ENCODE data around the gene VWA5B1. TPM values are rescaled to one million over a fixed set of nuclear protein-coding genes. Genes with fewer than 3 reads are reported as not detected.

VWA5B1 gene
- total and polyA plus RNA-seq, 2 of the 8 experiments (the other 6 are each of a cell fraction or from before 2014, with no cell fraction given): 0.54 to 2.3 TPM

GRCh38 chr1:20359451-20360330 is 69.0 kb downstream of the VWA5B1 start:
- H2BK15ac ChIP-seq (ENCODE audit: low read length): no peak overlapping the region
- peaks cover 0 to 25% (median 8%) of the 10 kb centered on the region in 4 experiments; a peak in 5 of 7 replicates for H3K27me3 ChIP-seq (replicated peaks in 1 of 4; ENCODE audit: control insufficient read depth in 3 of 4, extremely low read depth in 1 of 4, insufficient read depth in 3 of 4, low read length in 3 of 4)
- no peak overlapping the region for H3K4me2 ChIP-seq (ENCODE audit: insufficient read depth in 1 of 2, low read depth in 2 of 2, low read length in 2 of 2)

More at GRCh38 chr1:20359451-20360330, 69.0 kb downstream of the VWA5B1 start:
- Histone ChIP-seq H4K91ac (replicated peaks; ENCODE audit: insufficient read length, low read length) (no peak overlapping the region), H3K9ac (replicated peaks in 1 of 4; ENCODE audit: extremely low read depth in 1 of 4, low read depth in 3 of 4, low read length in 3 of 4) (no peak overlapping the region), H2AK5ac (ENCODE audit: low read depth, low read length) (no peak overlapping the region), H3K4ac (replicated peaks; ENCODE audit: insufficient read length, low read depth, low read length) (no peak overlapping the region), H2BK12ac (ENCODE audit: low read depth, low read length) (no peak overlapping the region), H3K14ac (ENCODE audit: insufficient read length) (no peak overlapping the region), H4K20me1 (replicated peaks in 1 of 2; ENCODE audit: control insufficient read depth in 1 of 2, insufficient read depth in 2 of 2, low read length in 2 of 2) (no peaks in the 10 kb centered on the region), H3K4me3 (ENCODE audit: extremely low read depth in 1 of 4, insufficient read depth in 2 of 4, low read depth in 3 of 4, low read length in 4 of 4) (no peak overlapping the region), H2BK20ac (ENCODE audit: low read length) (no peak overlapping the region), H3K9me3 (ENCODE audit: insufficient read depth in 2 of 2, low read depth in 1 of 2, low read length in 1 of 2) (no peaks in the 10 kb centered on the region), H3K4me1 (replicated peaks in 1 of 4; ENCODE audit: control insufficient read depth in 3 of 4, insufficient read depth in 4 of 4, low read length in 3 of 4) (peaks cover 0 to 3% (median under 1%) of the 10 kb centered on the region in 4 experiments; a peak in 2 of 7 replicates), H3K79me1 (ENCODE audit: low read depth, low read length) (no peaks in the 10 kb centered on the region), H2AFZ (ENCODE audit: low read length) (no peak overlapping the region), H3K56ac (replicated peaks; ENCODE audit: insufficient read length, low read depth, low read length) (no peak overlapping the region), H2BK5ac (ENCODE audit: low read depth, low read length) (no peak overlapping the region), H4K5ac (ENCODE audit: insufficient read length, low read depth, low read length) (no peak overlapping the region), H3K36me3 (ENCODE audit: control insufficient read depth in 2 of 4, insufficient read depth in 4 of 4, low read length in 3 of 4) (no peaks in the 10 kb centered on the region), H3K18ac (ENCODE audit: extremely low read depth, low read length) (no peak overlapping the region), H4K8ac (ENCODE audit: extremely low read depth, insufficient read depth, low read length) (no peak overlapping the region), H3K27ac (ENCODE audit: low read depth, low read length) (no peak overlapping the region), H3K23me2 (ENCODE audit: low read depth, low read length) (no peaks in the 10 kb centered on the region), H3K79me2 (ENCODE audit: control insufficient read depth in 1 of 2, insufficient read depth in 2 of 2, low read length in 2 of 2) (no peaks in the 10 kb centered on the region), H2BK120ac (replicated peaks; ENCODE audit: low read depth, low read length) (no peak overlapping the region), H3K23ac (ENCODE audit: insufficient read length) (no peak overlapping the region)
- ChIA-PET POLR2A (ENCODE audit: partially characterized antibody) (no interaction called here), CTCF (ENCODE audit: partially characterized antibody) (interaction anchor here (1.2 to 6.0 kb wide), 8 partner anchors 8 to 147 kb away, joined by 3 to 37 read pairs (median 7); no protein-coding TSS in a partner anchor)
- 84% methylated on average over 15 of the region's 15 CpGs; no CpG with 5 or more reads in 1 of the 2 experiments for WGBS, 2 experiments (ENCODE audit: extremely low coverage in 1 of 2, insufficient coverage in 1 of 2, insufficient read length in 1 of 2, insufficient replicate concordance in 2 of 2, low coverage in 1 of 2, low lambda C conversion rate in 2 of 2, missing lambda C conversion rate in 1 of 2)
- no peak for DNase-seq (ENCODE audit: low read depth in 1 of 2, low spot score in 2 of 2)
- FAIRE-seq: no peak
- TF ChIP-seq RAD21 (IDR thresholded peaks at IDR 0.05 in 1 of 2, conservative IDR thresholded peaks at IDR 0.05 in 1 of 2; ENCODE audit: low read depth in 2 of 2, low read length in 2 of 2): no peak
- TF ChIP-seq CHD1 (IDR thresholded peaks at IDR 0.05; ENCODE audit: low read depth, low read length): no peak
- TF ChIP-seq TAF7 (optimal IDR thresholded peaks at IDR 0.05; ENCODE audit: borderline replicate concordance, low read depth, low read length): no peak
- TF ChIP-seq FOSL1 (IDR thresholded peaks at IDR 0.05; ENCODE audit: insufficient read depth, low read depth, low read length): no peak
- no peak for TF ChIP-seq JUND (IDR thresholded peaks at IDR 0.05; ENCODE audit: low read length)
- TF ChIP-seq ATF3 (IDR thresholded peaks at IDR 0.05; ENCODE audit: insufficient read depth, low read depth, low read length): no peak
- TF ChIP-seq RNF2 (IDR thresholded peaks at IDR 0.05; ENCODE audit: borderline replicate concordance, low read depth, low read length, missing control alignments, poor library complexity, severe bottlenecking): no peak
- TF ChIP-seq MAFK (IDR thresholded peaks at IDR 0.05; ENCODE audit: low read depth, low read length): no peak
- TF ChIP-seq CHD2 (IDR thresholded peaks at IDR 0.05; ENCODE audit: low read length): no peak

All from H1 (cell line).